Heart left ventricle (tissue), 16 donors: Measurements from ENCODE around the gene CCDC50. TPM values are rescaled to one million over a fixed set of nuclear protein-coding genes. Genes with fewer than 3 reads are reported as not detected.
A peak's percentile ranks its signal among the peaks of the same experiment; 100 is the strongest.

ENCODE experiments used
- ATAC-seq, 4 donors: fragments of 200-7000 bp; cut with Tn5 transposase; one replicate each; pipeline ENCODE4 v1.9.1; 2020 to 2022; ENCODE audit warnings: moderate library complexity in 4 of 4, mild to moderate bottlenecking in 3 of 4, moderate number of reproducible peaks in 1 of 4
- DNase-seq, 5 donors: peaks; one replicate each; pipeline ENCODE4 v3.0.0-alpha.2; 2020
- H3K27ac ChIP-seq, 12 donors: fragments of 200-600 bp; sonication (generic) in 4 of 12; one replicate each; pipeline versions ENCODE4 v1.5.0 to v1.8.0; 2016 to 2022; ENCODE audit warnings: mild to moderate bottlenecking in 2 of 12
- H3K27me3 ChIP-seq, 9 donors: fragments of 200-600 bp; sonication (generic) in 2 of 9; one replicate each; pipeline versions ENCODE4 v1.5.1 to v1.8.0; 2016 to 2022; ENCODE audit warnings: mild to moderate bottlenecking in 3 of 9
- H3K36me3 ChIP-seq, 9 donors: fragments of 200-600 bp; sonication (generic) in 2 of 9; one replicate each; pipeline versions ENCODE4 v1.5.0 to v1.8.0; 2018 to 2022; ENCODE audit warnings: mild to moderate bottlenecking in 2 of 9
- H3K4me1 ChIP-seq, 12 donors: fragments of 200-600 bp; sonication (generic) in 4 of 12; one replicate each; pipeline versions ENCODE4 v1.5.0 to v1.8.0; 2016 to 2022; ENCODE audit warnings: mild to moderate bottlenecking in 3 of 12
- H3K4me3 ChIP-seq, 12 donors: fragments of 200-600 bp; sonication (generic) in 4 of 12; one replicate each; pipeline versions ENCODE4 v1.5.0 to v1.8.0; 2017 to 2022; ENCODE audit warnings: mild to moderate bottlenecking in 9 of 12, moderate library complexity in 4 of 12
- H3K9me3 ChIP-seq, 12 donors: fragments of 200-600 bp; sonication (generic) in 4 of 12; one replicate each; pipeline versions ENCODE4 v1.5.0 to v1.8.0; 2016 to 2022; ENCODE audit warnings: mild to moderate bottlenecking in 1 of 12
- POLR2A ChIP-seq, 2 donors: fragments of 450-650 bp; IDR thresholded peaks; one replicate each; pipeline ENCODE4 v1.6.1; 2017; ENCODE audit warnings: antibody characterized with exemption in 2 of 2, mild to moderate bottlenecking in 2 of 2, moderate library complexity in 2 of 2
- WGBS, 4 donors: extraction: QIAGEN DNeasy Blood & Tissue Kit in 2 of 4; methylation state at CpG; one replicate each; pipeline versions ENCODE4 v1.1.5 to v1.1.7; 2013 to 2018; 5-methylcytosine and 5-hydroxymethylcytosine counted together
- intact Hi-C, 10 donors: fragments of 100-400 bp; cut with DNase I; formaldehyde crosslinking; loops; one replicate each; pipeline versions ENCODE4 v1.11.1 to v1.14.2; 2022
- polyA plus RNA-seq, 2 donors: library from polyadenylated mRNA; stranded (reverse); fragments of 200-250 nt; gene quantifications; one replicate each; pipeline ENCODE4 v1.2.3, GENCODE V29; 2013
- total RNA-seq, 9 donors: library from RNA; depleted of rRNA in 2 of 9; stranded (reverse); fragments of >200 nt in 2 of 9; fragmentation: NEBNext Ultra II Directional in 3 of 9; extraction: Animal tissue kit (Norgen Biotek cat#: 25700) in 3 of 9; gene quantifications; one replicate each; pipeline versions ENCODE4 v1.1.0 to v1.2.4, GENCODE V29; 2016 to 2023
- TF ChIP-seq, protein P1 (sequence below), 12 donors: fragments of 200-600 bp; sonication (generic) in 4 of 12; IDR thresholded peaks; one replicate each; pipeline versions ENCODE4 v1.5.0 to v1.8.0; 2018 to 2022; ENCODE audit warnings: antibody characterized with exemption in 12 of 12, mild to moderate bottlenecking in 5 of 12
- donor health status: ischemic (EF 13 %, LVEDD 7.1; RV severe dilation, severe dysfunction).
- donor health status: healthy with polysubstance abuse.
- donor health status: DM: no; HTN: yes; CAD: no.
- donor health status: DM: no; HTN: no; CAD: no.
- donor health status: ischemic (EF 25% LVEDD 6.9; RV normal size, moderate dysfunction).
- donor health status: ischemic (EF 25% LVEDD 5.7; RV mildly dilated, moderate dysfunction).
- donor health status: healthy.
- donor health status: DM: yes; HTN: yes; CAD: no.
- donor health status: ischemic (EF 35%, LVEDD 5.7; RV mildly dilated, moderate dysfunction).
- donor health status: nonischemic (EF 11% LVEDD 7.7; RV severe dilation, severe dysfunction).
- donor health status: DM: yes; HTN: yes; CAD: no.
- donor health status: PGD.
- donor health status: ischemic (EF 29% LVEDD 5.4; RV normal size, mild dysfunction).
- donor health status: nonischemic (EF 23%, LVEDD 6.1; RV moderate dilation, normal function).

The CCDC50 gene
- total and polyA plus RNA-seq, 11 donors = 16.1 to 75.7 (median 54.2) TPM

DNA sequence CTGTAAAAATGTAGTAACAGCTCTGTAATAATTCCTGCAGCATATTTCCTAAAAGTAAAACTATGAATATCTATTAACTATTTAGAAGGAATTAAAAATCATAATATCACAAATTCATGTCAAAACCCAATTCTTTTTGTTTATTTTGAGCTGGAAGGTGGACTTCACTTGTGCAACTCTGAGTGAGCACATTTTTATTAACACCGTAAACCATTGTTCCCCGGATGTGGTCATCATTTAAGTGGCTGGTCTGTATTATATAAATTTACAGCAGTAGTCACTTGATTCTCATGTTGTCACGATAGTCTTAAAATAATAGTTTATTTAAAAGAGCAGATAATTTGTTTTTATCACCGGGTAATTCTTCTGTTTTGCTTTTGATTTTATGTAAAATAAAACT is 44.1 kb downstream of the CCDC50 start:
- Histone ChIP-seq H3K9me3 (no peaks in the 10 kb centered on the region), H3K4me3 (no peak overlapping the region), H3K27ac (no peak overlapping the region), H3K27me3 (no peaks in the 10 kb centered on the region), H3K36me3 (peaks cover 0 to 62% (median 43%) of the 10 kb centered on the region in 9 donors), H3K4me1 (peaks cover 4 to 43% (median 23%) of the 10 kb centered on the region in 12 donors)
- DNase-seq = no peak
- intact Hi-C loops = loop anchor here in 1 of 10 donors (5.0 kb wide), 1 partner anchor 41 kb away; the partner anchor contains the start of gene UTS2B
- WGBS, 4 donors = 78 to 94% (median 91%) methylated on average over 4 of the region's 4 CpGs
- TF ChIP-seq, protein P1, sequence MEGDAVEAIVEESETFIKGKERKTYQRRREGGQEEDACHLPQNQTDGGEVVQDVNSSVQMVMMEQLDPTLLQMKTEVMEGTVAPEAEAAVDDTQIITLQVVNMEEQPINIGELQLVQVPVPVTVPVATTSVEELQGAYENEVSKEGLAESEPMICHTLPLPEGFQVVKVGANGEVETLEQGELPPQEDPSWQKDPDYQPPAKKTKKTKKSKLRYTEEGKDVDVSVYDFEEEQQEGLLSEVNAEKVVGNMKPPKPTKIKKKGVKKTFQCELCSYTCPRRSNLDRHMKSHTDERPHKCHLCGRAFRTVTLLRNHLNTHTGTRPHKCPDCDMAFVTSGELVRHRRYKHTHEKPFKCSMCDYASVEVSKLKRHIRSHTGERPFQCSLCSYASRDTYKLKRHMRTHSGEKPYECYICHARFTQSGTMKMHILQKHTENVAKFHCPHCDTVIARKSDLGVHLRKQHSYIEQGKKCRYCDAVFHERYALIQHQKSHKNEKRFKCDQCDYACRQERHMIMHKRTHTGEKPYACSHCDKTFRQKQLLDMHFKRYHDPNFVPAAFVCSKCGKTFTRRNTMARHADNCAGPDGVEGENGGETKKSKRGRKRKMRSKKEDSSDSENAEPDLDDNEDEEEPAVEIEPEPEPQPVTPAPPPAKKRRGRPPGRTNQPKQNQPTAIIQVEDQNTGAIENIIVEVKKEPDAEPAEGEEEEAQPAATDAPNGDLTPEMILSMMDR (IDR thresholded peaks at IDR 0.05) = no peak
- no peak for TF ChIP-seq POLR2A (IDR thresholded peaks at IDR 0.05)
- no peak for ATAC-seq

DNA sequence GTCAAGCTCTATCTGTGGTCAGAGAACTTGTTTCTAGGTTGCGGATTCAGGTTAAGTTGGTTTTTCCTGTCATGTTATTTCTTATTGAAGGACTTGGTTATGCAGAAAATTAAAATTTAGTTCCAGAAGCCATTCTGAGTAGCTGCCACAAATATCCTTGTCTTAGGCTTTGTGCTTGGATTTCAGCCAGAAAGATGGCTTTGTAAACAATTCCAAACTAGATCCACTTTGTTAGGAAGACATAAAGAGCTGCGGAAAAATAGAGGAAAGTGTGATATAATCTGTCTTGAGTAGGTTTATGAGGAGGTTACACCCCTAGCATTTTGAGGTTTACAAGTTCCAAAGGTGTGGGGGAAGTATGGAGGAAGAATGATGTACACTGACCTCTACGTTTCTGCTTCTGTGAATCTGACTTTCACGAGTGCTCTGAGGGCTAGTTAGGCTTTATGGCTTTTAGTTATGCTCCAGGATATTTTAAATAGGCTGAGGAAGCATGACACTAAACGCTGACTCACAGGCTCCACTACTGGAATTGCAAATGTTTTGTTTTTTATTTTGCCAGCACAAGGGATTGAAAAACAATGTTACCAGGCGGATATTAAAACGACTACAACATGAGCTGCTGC is 47.4 kb downstream of the CCDC50 start:
- H3K4me1 ChIP-seq = peaks cover 4 to 51% (median 37%) of the 10 kb centered on the region in 12 donors
- H3K27ac ChIP-seq = peak overlapping the region in 10 of 12 donors; percentile 7 to 69 (median 34)
- 34 to 54% (median 46%) methylated on average over 7 of the region's 7 CpGs for WGBS, 4 donors
- intact Hi-C loops = loop anchor here in 4 of 10 donors (5.0 kb wide), 2 partner anchors 44 to 49 kb away; partner anchors contain the start of genes UTS2B (in 3 of the 4) and CCDC50 (in 1 of the 4)
- DNase-seq (no peak), ATAC-seq (peak in 3 of 4 donors; percentile 54 to 69 (median 61))
- no peaks in the 10 kb centered on the region for H3K27me3 ChIP-seq
- H3K9me3 ChIP-seq = no peaks in the 10 kb centered on the region
- no peak overlapping the region for H3K4me3 ChIP-seq
- TF ChIP-seq, protein P1 (IDR thresholded peaks at IDR 0.05) = no peak
- TF ChIP-seq POLR2A (IDR thresholded peaks at IDR 0.05) = no peak
- peaks cover 0 to 53% (median 35%) of the 10 kb centered on the region in 9 donors for H3K36me3 ChIP-seq

DNA sequence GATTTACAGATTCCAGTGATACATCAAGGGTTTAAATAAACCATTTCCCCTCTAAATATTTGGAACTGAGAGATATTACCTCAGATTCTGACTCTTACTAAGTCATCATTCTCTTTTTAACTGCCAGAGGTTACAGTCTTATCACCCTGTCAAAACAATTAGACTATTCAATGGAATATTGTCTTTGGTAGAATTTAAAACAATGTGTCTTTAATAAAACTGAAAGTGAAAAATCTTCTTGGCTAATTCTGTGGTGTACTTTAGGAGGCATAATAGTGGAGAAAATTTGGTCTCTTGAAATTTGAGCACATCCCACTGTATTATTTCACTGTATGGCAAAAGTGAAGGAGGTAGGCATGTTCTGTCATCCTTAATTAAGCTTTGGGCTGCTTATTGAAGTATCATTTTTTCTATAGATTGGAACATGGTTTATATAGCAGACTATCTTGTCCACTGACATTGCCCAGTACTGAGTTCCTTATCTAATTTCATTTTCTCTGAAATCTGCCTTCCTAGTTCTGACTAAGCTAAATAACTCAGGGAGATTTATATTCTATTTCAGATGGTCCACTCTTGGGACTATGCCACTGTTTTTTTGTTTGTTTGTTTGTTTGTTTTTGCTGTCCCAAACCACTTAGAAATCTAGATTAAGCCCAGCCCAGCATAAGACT is 49.1 kb downstream of the CCDC50 start:
- Histone ChIP-seq H3K4me1 (peaks cover 4 to 63% (median 39%) of the 10 kb centered on the region in 12 donors), H3K36me3 (peaks cover 0 to 57% (median 47%) of the 10 kb centered on the region in 9 donors), H3K27me3 (no peaks in the 10 kb centered on the region), H3K9me3 (no peaks in the 10 kb centered on the region), H3K4me3 (no peak overlapping the region), H3K27ac (peak overlapping the region in 4 of 12 donors; percentile 7 to 69 (median 23))
- TF ChIP-seq POLR2A (IDR thresholded peaks at IDR 0.05) = no peak
- TF ChIP-seq, protein P1 (IDR thresholded peaks at IDR 0.05) = no peak
- ATAC-seq = peak in 2 of 4 donors; percentile 22 to 58
- no peak for DNase-seq
- intact Hi-C loops = loop anchor here in 4 of 10 donors (5.0 kb wide), 2 partner anchors 46 to 51 kb away; partner anchors contain the start of genes UTS2B (in 3 of the 4) and CCDC50 (in 1 of the 4)

DNA sequence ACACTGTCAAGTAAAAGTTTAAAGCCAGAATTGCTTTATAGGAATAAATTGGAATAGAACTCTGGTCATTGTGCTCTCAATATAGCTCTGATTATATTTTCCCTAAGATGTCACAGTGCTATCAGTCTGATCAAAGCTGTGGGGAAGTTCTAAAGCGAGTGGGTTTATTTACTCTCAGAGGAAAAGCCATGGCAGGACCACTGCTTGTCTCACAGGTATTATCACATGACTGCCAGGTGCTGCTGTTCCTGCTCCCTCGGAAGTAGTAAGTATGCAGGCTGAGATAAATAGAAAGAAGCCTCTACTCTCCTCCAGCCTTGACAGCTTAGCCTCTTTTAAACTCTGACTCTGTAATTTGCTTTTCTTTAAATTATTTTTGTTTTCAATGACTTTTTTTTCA is 50.3 kb downstream of the CCDC50 start:
- DNase-seq (no peak), ATAC-seq (no peak)
- Histone ChIP-seq H3K4me1 (peaks cover 4 to 57% (median 36%) of the 10 kb centered on the region in 12 donors), H3K27ac (peak overlapping the region in 1 of 12 donors; percentile 36), H3K27me3 (no peaks in the 10 kb centered on the region), H3K9me3 (no peaks in the 10 kb centered on the region), H3K4me3 (no peak overlapping the region), H3K36me3 (peaks cover 0 to 62% (median 53%) of the 10 kb centered on the region in 9 donors)
- intact Hi-C loops = loop anchor here in 4 of 10 donors (5.0 kb wide), 2 partner anchors 47 to 52 kb away; partner anchors contain the start of genes UTS2B (in 3 of the 4) and CCDC50 (in 1 of the 4)
- WGBS, 4 donors = 36 to 69% (median 58%) methylated on average over 2 of the region's 2 CpGs
- TF ChIP-seq POLR2A (IDR thresholded peaks at IDR 0.05) = no peak
- TF ChIP-seq, protein P1 (IDR thresholded peaks at IDR 0.05) = no peak
